GM20000 (cell line): ENCODE data around the gene LY86.

ENCODE experiments used
- DNase-seq: peaks from one replicate; pipeline ENCODE4 v3.0.0; 2012; ENCODE audit warnings: low spot score
- TF ChIP-seq, protein P1 (sequence below): IDR thresholded peaks from 2 replicates; pipeline ENCODE4 v1.5.1; 2012; ENCODE audit warnings: mild to moderate bottlenecking, control low read depth; ENCODE audit errors: extremely low read depth, missing control alignments

The LY86 gene

GRCh38 chr6:6614096-6614982 lies 25.8 kb downstream of the LY86 start:
- DNase-seq = no peak
- TF ChIP-seq, protein P1, sequence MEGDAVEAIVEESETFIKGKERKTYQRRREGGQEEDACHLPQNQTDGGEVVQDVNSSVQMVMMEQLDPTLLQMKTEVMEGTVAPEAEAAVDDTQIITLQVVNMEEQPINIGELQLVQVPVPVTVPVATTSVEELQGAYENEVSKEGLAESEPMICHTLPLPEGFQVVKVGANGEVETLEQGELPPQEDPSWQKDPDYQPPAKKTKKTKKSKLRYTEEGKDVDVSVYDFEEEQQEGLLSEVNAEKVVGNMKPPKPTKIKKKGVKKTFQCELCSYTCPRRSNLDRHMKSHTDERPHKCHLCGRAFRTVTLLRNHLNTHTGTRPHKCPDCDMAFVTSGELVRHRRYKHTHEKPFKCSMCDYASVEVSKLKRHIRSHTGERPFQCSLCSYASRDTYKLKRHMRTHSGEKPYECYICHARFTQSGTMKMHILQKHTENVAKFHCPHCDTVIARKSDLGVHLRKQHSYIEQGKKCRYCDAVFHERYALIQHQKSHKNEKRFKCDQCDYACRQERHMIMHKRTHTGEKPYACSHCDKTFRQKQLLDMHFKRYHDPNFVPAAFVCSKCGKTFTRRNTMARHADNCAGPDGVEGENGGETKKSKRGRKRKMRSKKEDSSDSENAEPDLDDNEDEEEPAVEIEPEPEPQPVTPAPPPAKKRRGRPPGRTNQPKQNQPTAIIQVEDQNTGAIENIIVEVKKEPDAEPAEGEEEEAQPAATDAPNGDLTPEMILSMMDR = no peak

- no peak for DNase-seq
- TF ChIP-seq, protein P1 = no peak
These were observed 26.4 kb downstream of the LY86 start for GRCh38 chr6:6614983-6615349.

GRCh38 chr6:6616656-6617055 lies 28.1 kb downstream of the LY86 start:
- no peak for DNase-seq
- TF ChIP-seq, protein P1 = no peak

- TF ChIP-seq, protein P1 = no peak
- DNase-seq = no peak
These were observed 30.7 kb downstream of the LY86 start for GRCh38 chr6:6619021-6619794.

DNA sequence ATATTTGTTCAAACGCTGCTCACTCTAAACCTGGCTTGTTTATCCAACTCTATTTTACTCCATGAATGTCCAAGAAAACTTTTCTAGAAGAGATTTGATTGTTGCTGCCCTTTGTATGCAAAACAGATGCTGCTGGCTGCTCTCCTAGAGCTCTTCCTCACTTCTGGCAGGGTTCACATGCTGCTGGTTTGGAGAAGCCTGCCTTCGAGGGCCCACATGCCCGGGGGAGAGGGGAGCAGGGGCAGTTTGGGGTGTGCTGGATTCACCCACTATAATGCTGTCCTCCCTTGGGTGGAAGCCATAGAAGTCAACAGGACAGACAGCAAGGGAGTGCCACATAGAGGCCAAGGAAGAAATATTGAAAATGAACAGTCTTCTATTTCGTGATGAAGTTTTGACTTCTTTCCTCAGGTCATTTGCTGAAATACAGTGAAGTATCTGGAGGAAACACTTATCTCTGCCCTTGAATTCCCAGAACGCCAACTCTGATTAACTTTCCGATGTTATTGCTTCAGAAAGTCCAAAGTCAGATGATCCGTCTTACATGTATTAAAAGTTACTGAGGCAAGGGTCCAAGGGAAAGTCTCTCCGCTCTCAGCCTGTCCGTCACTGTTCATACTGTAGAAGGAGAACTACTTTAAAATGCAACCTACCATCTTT lies 32.4 kb downstream of the LY86 start:
- no peak for DNase-seq
- TF ChIP-seq, protein P1 = no peak

DNA sequence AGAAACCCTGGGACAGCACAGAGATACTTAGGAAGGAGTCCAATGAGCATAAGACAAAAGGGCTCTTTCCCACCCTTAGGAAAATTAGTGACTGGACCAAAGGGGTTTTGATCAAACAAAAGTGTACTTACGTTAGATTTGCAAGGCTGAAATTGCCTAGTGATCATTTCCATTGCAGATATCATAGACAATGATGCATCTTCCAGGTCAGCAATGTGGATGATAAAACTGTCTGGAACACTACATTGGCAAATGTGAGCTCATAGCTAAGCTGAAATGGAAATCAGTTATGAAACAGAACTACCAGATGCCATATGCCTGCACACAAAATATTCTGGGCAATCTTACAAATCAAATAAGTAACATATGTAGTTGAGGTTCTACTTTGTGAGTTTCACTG lies 34.0 kb downstream of the LY86 start:
- TF ChIP-seq, protein P1 = no peak
- no peak for DNase-seq

DNA sequence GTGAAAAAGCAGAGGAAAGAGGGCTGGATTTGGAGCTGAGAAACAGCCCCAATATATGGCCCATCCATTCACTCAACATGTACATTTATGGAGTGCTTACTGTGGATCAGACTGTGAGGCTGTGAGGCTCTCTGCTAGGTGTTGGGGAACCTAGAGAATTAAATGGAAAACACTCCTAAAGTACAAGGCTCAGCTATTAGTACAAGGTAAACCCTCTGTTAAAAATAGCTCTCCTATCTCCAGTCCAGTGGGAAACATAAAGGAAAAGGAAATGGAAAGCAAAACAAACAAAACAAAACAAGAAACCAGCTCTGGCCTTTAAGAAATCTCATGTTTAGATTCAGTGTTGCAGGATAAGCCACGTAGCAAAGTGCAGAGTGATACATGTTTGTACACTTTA lies 35.0 kb downstream of the LY86 start:
- TF ChIP-seq, protein P1 = no peak
- no peak for DNase-seq
